PC-3 (cell line): ENCODE data around the gene GALNT15.

Experiments
- EZH2 ChIP-seq: fragments of 300-600 bp; sonication (generic); IDR thresholded peaks from one replicate; pipeline ENCODE4 v1.6.1; 2017; ENCODE audit warnings: antibody characterized with exemption, mild to moderate bottlenecking, low read length; ENCODE audit not compliant: unreplicated experiment
- EZH2phosphoT487 ChIP-seq: fragments of 300-600 bp; sonication (generic); IDR thresholded peaks from 2 replicates; pipeline ENCODE4 v1.6.1; 2018; ENCODE audit warnings: mild to moderate bottlenecking, antibody characterized with exemption, low read length, borderline replicate concordance
- TF ChIP-seq, protein P1 (sequence below): fragments of 300-600 bp; sonication (generic); conservative IDR thresholded peaks from 2 replicates; pipeline ENCODE4 v1.5.1; 2017; ENCODE audit warnings: antibody characterized with exemption, low read depth, mild to moderate bottlenecking, low read length

DNA sequence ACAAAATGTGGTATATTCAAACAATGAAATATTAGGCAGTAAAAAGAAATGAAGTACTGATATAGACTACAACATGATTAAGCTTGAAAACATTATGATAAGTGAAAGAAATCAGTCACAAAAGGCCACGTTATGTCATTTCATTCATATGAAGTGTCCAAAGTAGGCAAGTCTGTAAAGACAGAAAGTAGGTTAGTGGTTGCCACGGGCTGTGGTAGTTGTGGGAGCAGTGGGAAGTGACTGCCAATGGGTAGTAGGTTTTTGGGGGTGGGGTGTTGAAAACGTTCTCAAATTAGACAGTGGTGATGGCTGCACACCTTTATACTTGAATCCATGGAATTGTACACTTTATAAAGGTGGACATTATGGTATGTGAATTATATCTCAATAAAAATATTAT is 12.1 kb downstream of the GALNT15 start:
- TF ChIP-seq, protein P1, sequence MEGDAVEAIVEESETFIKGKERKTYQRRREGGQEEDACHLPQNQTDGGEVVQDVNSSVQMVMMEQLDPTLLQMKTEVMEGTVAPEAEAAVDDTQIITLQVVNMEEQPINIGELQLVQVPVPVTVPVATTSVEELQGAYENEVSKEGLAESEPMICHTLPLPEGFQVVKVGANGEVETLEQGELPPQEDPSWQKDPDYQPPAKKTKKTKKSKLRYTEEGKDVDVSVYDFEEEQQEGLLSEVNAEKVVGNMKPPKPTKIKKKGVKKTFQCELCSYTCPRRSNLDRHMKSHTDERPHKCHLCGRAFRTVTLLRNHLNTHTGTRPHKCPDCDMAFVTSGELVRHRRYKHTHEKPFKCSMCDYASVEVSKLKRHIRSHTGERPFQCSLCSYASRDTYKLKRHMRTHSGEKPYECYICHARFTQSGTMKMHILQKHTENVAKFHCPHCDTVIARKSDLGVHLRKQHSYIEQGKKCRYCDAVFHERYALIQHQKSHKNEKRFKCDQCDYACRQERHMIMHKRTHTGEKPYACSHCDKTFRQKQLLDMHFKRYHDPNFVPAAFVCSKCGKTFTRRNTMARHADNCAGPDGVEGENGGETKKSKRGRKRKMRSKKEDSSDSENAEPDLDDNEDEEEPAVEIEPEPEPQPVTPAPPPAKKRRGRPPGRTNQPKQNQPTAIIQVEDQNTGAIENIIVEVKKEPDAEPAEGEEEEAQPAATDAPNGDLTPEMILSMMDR: no peak
- no peak for TF ChIP-seq EZH2
- TF ChIP-seq EZH2phosphoT487: no peak
